ENCODE data around the gene TMPRSS15. TPM values are rescaled to one million over a fixed set of nuclear protein-coding genes. Genes with fewer than 3 reads are reported as not detected.

Gene TMPRSS15
- total and polyA plus RNA-seq, 7 experiments from 2014 or later = not detected

GRCh38 chr21:18424276-18424675, 20.7 kb upstream of the TMPRSS15 start:
- CTCF ChIA-PET = no interaction called here
- no peak for ATAC-seq
- Mint-ChIP-seq H3K27ac (no peak overlapping the region), H3K9me3 (peaks cover 0 to 5% (median 4%) of the 10 kb centered on the region in 11 donors), H3K4me3 (no peak overlapping the region), H3K4me1 (no peaks in the 10 kb centered on the region), H3K36me3 (no peaks in the 10 kb centered on the region), H3K27me3 (no peaks in the 10 kb centered on the region)
- Histone ChIP-seq H3K4me1 (ENCODE audit: control insufficient read depth in 2 of 2, insufficient read depth in 2 of 2, low read length in 2 of 2) (no peaks in the 10 kb centered on the region), H3K36me3 (ENCODE audit: control insufficient read depth in 2 of 3, insufficient read depth in 3 of 3, low read length in 3 of 3) (no peaks in the 10 kb centered on the region), H3K4me3 (ENCODE audit: low read length) (no peak overlapping the region), H3K27ac (ENCODE audit: low read depth, low read length) (no peak overlapping the region), H3K9me3 (ENCODE audit: control insufficient read depth in 2 of 3, low read length in 3 of 3) (no peaks in the 10 kb centered on the region), H3K27me3 (ENCODE audit: control insufficient read depth in 2 of 2, insufficient read depth in 2 of 2, low read length in 2 of 2) (no peaks in the 10 kb centered on the region)
- DNase-seq = no peak
- POLR2A ChIA-PET = no interaction called here
- intact Hi-C loops (cut with micrococcal nuclease) = no loop called here

GRCh38 chr21:18417141-18417790, 13.7 kb upstream of the TMPRSS15 start:
- H3K4me1 ChIP-seq (ENCODE audit: control insufficient read depth in 2 of 2, insufficient read depth in 2 of 2, low read length in 2 of 2) = no peaks in the 10 kb centered on the region
- ChIA-PET POLR2A (no interaction called here), CTCF (no interaction called here)
- H3K27me3 Mint-ChIP-seq = no peaks in the 10 kb centered on the region
- no peaks in the 10 kb centered on the region for H3K27me3 ChIP-seq (ENCODE audit: control insufficient read depth in 2 of 2, insufficient read depth in 2 of 2, low read length in 2 of 2)
- H3K36me3 Mint-ChIP-seq = no peaks in the 10 kb centered on the region
- DNase-seq (no peak), ATAC-seq (no peak)
- no peaks in the 10 kb centered on the region for H3K36me3 ChIP-seq (ENCODE audit: control insufficient read depth in 2 of 3, insufficient read depth in 3 of 3, low read length in 3 of 3)
- intact Hi-C loops (cut with micrococcal nuclease) = no loop called here
- no peak overlapping the region for H3K4me3 Mint-ChIP-seq
- H3K4me3 ChIP-seq (ENCODE audit: low read length) = no peak overlapping the region
- H3K27ac ChIP-seq (ENCODE audit: low read depth, low read length) = no peak overlapping the region
- no peak overlapping the region for H3K27ac Mint-ChIP-seq
- peaks cover 0 to 7% (median 3%) of the 10 kb centered on the region in 11 donors for H3K9me3 Mint-ChIP-seq
- H3K4me1 Mint-ChIP-seq = no peaks in the 10 kb centered on the region
- H3K9me3 ChIP-seq (ENCODE audit: control insufficient read depth in 2 of 3, low read length in 3 of 3) = no peaks in the 10 kb centered on the region

GRCh38 chr21:18411565-18411964, 8.0 kb upstream of the TMPRSS15 start:
- POLR2A ChIA-PET = no interaction called here
- no peak for ATAC-seq

GRCh38 chr21:18409579-18409978, 6.0 kb upstream of the TMPRSS15 start:
- ChIA-PET POLR2A (no interaction called here), CTCF (no interaction called here)
- Mint-ChIP-seq H3K36me3 (peaks cover 0 to 3% (median 0%) of the 10 kb centered on the region in 5 donors), H3K4me3 (no peak overlapping the region), H3K27ac (no peak overlapping the region), H3K9me3 (peaks cover 0 to 5% (median 0%) of the 10 kb centered on the region in 11 donors), H3K4me1 (no peaks in the 10 kb centered on the region), H3K27me3 (no peaks in the 10 kb centered on the region)
- Histone ChIP-seq H3K4me3 (ENCODE audit: low read length) (no peak overlapping the region), H3K27ac (ENCODE audit: low read depth, low read length) (no peak overlapping the region), H3K4me1 (ENCODE audit: control insufficient read depth in 2 of 2, insufficient read depth in 2 of 2, low read length in 2 of 2) (no peaks in the 10 kb centered on the region), H3K9me3 (ENCODE audit: control insufficient read depth in 2 of 3, low read length in 3 of 3) (no peaks in the 10 kb centered on the region), H3K27me3 (ENCODE audit: control insufficient read depth in 2 of 2, insufficient read depth in 2 of 2, low read length in 2 of 2) (no peaks in the 10 kb centered on the region), H3K36me3 (ENCODE audit: control insufficient read depth in 2 of 3, insufficient read depth in 3 of 3, low read length in 3 of 3) (no peaks in the 10 kb centered on the region)
- ATAC-seq (no peak), DNase-seq (no peak)
- intact Hi-C loops (cut with micrococcal nuclease) = no loop called here

More at GRCh38 chr21:18411565-18411964, 8.0 kb upstream of the TMPRSS15 start:
- no peaks in the 10 kb centered on the region for H3K4me1 Mint-ChIP-seq
- H3K36me3 Mint-ChIP-seq = peaks cover 0 to 3% (median 0%) of the 10 kb centered on the region in 5 donors
- H3K9me3 Mint-ChIP-seq = peaks cover 0 to 5% (median 0%) of the 10 kb centered on the region in 11 donors
- no peak overlapping the region for H3K27ac Mint-ChIP-seq
- H3K4me1 ChIP-seq (ENCODE audit: control insufficient read depth in 2 of 2, insufficient read depth in 2 of 2, low read length in 2 of 2) = no peaks in the 10 kb centered on the region
- no peaks in the 10 kb centered on the region for H3K36me3 ChIP-seq (ENCODE audit: control insufficient read depth in 2 of 3, insufficient read depth in 3 of 3, low read length in 3 of 3)
- CTCF ChIA-PET = no interaction called here
- H3K4me3 Mint-ChIP-seq = no peak overlapping the region
- DNase-seq = no peak
- intact Hi-C loops (cut with micrococcal nuclease) = no loop called here
- no peaks in the 10 kb centered on the region for H3K27me3 ChIP-seq (ENCODE audit: control insufficient read depth in 2 of 2, insufficient read depth in 2 of 2, low read length in 2 of 2)
- H3K27me3 Mint-ChIP-seq = no peaks in the 10 kb centered on the region
- no peak overlapping the region for H3K4me3 ChIP-seq (ENCODE audit: low read length)
- no peak overlapping the region for H3K27ac ChIP-seq (ENCODE audit: low read depth, low read length)
- H3K9me3 ChIP-seq (ENCODE audit: control insufficient read depth in 2 of 3, low read length in 3 of 3) = no peaks in the 10 kb centered on the region

- Histone ChIP-seq H3K9me3 (ENCODE audit: control insufficient read depth in 2 of 3, low read length in 3 of 3) (no peaks in the 10 kb centered on the region), H3K27me3 (ENCODE audit: control insufficient read depth in 2 of 2, insufficient read depth in 2 of 2, low read length in 2 of 2) (no peaks in the 10 kb centered on the region), H3K36me3 (ENCODE audit: control insufficient read depth in 2 of 3, insufficient read depth in 3 of 3, low read length in 3 of 3) (no peaks in the 10 kb centered on the region), H3K27ac (ENCODE audit: low read depth, low read length) (no peak overlapping the region), H3K4me3 (ENCODE audit: low read length) (no peak overlapping the region), H3K4me1 (ENCODE audit: control insufficient read depth in 2 of 2, insufficient read depth in 2 of 2, low read length in 2 of 2) (no peaks in the 10 kb centered on the region)
- no peak for ATAC-seq
- no peak for DNase-seq
- no peaks in the 10 kb centered on the region for H3K36me3 Mint-ChIP-seq
- intact Hi-C loops (cut with micrococcal nuclease) = no loop called here
- ChIA-PET POLR2A (no interaction called here), CTCF (no interaction called here)
- no peaks in the 10 kb centered on the region for H3K4me1 Mint-ChIP-seq
- H3K27me3 Mint-ChIP-seq = no peaks in the 10 kb centered on the region
- H3K4me3 Mint-ChIP-seq = no peak overlapping the region
- H3K27ac Mint-ChIP-seq = no peak overlapping the region
- H3K9me3 Mint-ChIP-seq = peaks cover 0 to 13% (median 1%) of the 10 kb centered on the region in 11 donors
Measured at GRCh38 chr21:18398843-18399242, 4.7 kb downstream of the TMPRSS15 start.

GRCh38 chr21:18387994-18388393, 15.6 kb downstream of the TMPRSS15 start:
- H3K9me3 Mint-ChIP-seq = peaks cover 0 to 10% (median 2%) of the 10 kb centered on the region in 11 donors
- Histone ChIP-seq H3K27me3 (ENCODE audit: control insufficient read depth in 2 of 2, insufficient read depth in 2 of 2, low read length in 2 of 2) (no peaks in the 10 kb centered on the region), H3K9me3 (ENCODE audit: control insufficient read depth in 2 of 3, low read length in 3 of 3) (no peaks in the 10 kb centered on the region), H3K4me1 (ENCODE audit: control insufficient read depth in 2 of 2, insufficient read depth in 2 of 2, low read length in 2 of 2) (no peaks in the 10 kb centered on the region), H3K36me3 (ENCODE audit: control insufficient read depth in 2 of 3, insufficient read depth in 3 of 3, low read length in 3 of 3) (no peaks in the 10 kb centered on the region), H3K27ac (ENCODE audit: low read depth, low read length) (no peak overlapping the region), H3K4me3 (ENCODE audit: low read length) (no peak overlapping the region)
- H3K4me1 Mint-ChIP-seq = no peaks in the 10 kb centered on the region
- H3K27ac Mint-ChIP-seq = no peak overlapping the region
- intact Hi-C loops (cut with micrococcal nuclease) = no loop called here
- CTCF ChIA-PET = no interaction called here
- no peak for ATAC-seq
- no peaks in the 10 kb centered on the region for H3K27me3 Mint-ChIP-seq
- H3K4me3 Mint-ChIP-seq = no peak overlapping the region
- peaks cover 0 to 3% (median 0%) of the 10 kb centered on the region in 5 donors for H3K36me3 Mint-ChIP-seq
- POLR2A ChIA-PET = no interaction called here
- DNase-seq = no peak

GRCh38 chr21:18384771-18385170, 18.8 kb downstream of the TMPRSS15 start:
- Histone ChIP-seq H3K9me3 (ENCODE audit: control insufficient read depth in 2 of 3, low read length in 3 of 3) (no peaks in the 10 kb centered on the region), H3K4me1 (ENCODE audit: control insufficient read depth in 2 of 2, insufficient read depth in 2 of 2, low read length in 2 of 2) (no peaks in the 10 kb centered on the region), H3K36me3 (ENCODE audit: control insufficient read depth in 2 of 3, insufficient read depth in 3 of 3, low read length in 3 of 3) (no peaks in the 10 kb centered on the region), H3K27me3 (ENCODE audit: control insufficient read depth in 2 of 2, insufficient read depth in 2 of 2, low read length in 2 of 2) (no peaks in the 10 kb centered on the region), H3K4me3 (ENCODE audit: low read length) (no peak overlapping the region), H3K27ac (ENCODE audit: low read depth, low read length) (no peak overlapping the region)
- intact Hi-C loops (cut with micrococcal nuclease) = no loop called here
- ATAC-seq (no peak), DNase-seq (peak in 1 of 9 donors; percentile 1)
- no peaks in the 10 kb centered on the region for H3K36me3 Mint-ChIP-seq
- H3K27me3 Mint-ChIP-seq = no peaks in the 10 kb centered on the region
- no peaks in the 10 kb centered on the region for H3K4me1 Mint-ChIP-seq
- ChIA-PET CTCF (no interaction called here), POLR2A (no interaction called here)
- no peak overlapping the region for H3K27ac Mint-ChIP-seq
- H3K4me3 Mint-ChIP-seq = no peak overlapping the region
- H3K9me3 Mint-ChIP-seq = peaks cover 0 to 2% (median 0%) of the 10 kb centered on the region in 11 donors

Measured in naive thymus-derived CD4-positive, alpha-beta T cell (primary cell).